GM21381 (cell line): ENCODE measurements around the gene CALN1.

ENCODE experiments used
- ATAC-seq: cut with Tn5 transposase; IDR thresholded peaks from one replicate; pipeline ENCODE4 v1.9.1; 2021; ENCODE audit warnings: mild to moderate bottlenecking, moderate library complexity; ENCODE audit not compliant: unreplicated experiment

The CALN1 gene

GRCh38 chr7:72055426-72055825 is 356.7 kb downstream of the CALN1 start:
- no peak for ATAC-seq

- no peak for ATAC-seq
These were observed 358.8 kb downstream of the CALN1 start for GRCh38 chr7:72053292-72053691.

- ATAC-seq = no peak
These were observed 363.7 kb downstream of the CALN1 start for GRCh38 chr7:72048420-72048819.

DNA sequence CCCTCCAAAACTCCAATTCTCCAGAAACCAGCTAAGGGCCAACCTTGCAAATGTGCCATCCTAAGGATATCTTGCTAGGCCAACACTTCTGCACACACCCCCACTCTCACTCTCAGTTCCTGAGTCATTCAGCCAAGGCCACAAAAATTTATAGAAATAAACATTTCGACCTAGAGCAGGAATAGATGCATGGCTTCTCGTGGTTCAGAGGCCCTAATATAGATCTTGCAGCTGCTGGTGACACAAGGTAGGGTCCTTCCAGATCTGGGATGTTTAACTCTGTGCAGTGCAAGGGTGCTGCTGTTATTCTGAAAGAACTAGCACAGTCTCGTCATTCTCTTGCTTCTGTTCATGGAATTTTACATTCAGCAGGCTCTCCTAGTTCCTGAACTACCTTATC is 369.3 kb downstream of the CALN1 start:
- no peak for ATAC-seq

- no peak for ATAC-seq
These were observed 371.5 kb downstream of the CALN1 start for GRCh38 chr7:72040641-72041040.

- no peak for ATAC-seq
These were observed 372.7 kb downstream of the CALN1 start for GRCh38 chr7:72039460-72039859.

DNA sequence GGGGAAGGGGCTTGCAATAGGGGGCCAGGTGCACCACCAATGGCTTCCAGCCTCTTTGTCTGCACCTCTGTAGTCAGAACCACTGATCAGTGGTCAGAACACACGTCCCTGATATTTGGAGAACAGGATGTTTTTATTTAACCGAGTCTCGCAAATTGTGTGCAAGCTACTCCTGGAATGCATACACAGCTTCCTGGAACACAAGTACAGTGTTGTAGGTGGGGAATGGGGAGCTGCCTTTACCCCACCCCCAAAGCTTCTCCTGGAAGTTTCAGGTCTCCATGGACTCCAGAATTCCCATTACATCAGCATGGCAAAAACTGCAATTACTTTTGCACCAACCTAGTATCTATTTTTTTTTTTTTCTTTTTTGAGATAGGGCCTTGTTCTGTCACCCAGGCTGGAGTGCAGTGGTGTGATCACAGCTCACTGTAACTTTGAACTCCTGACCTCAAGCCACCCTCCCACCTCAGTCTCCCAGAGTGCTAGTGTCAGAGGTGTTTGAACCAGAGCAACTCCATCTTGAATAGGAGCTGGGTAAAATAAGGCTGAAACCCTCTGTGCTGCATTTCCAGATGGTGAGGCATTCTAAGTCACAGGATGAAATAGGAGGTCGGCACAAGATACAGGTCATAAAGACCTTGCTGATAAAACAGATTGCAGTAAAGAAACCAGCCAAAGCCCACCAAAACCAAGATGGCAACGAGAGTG is 374.0 kb downstream of the CALN1 start:
- ATAC-seq = no peak

- ATAC-seq = no peak
These were observed 374.6 kb downstream of the CALN1 start for GRCh38 chr7:72037516-72037915.

GRCh38 chr7:72035266-72035665 is 376.9 kb downstream of the CALN1 start:
- ATAC-seq = no peak

GRCh38 chr7:72032934-72033333 is 379.2 kb downstream of the CALN1 start:
- ATAC-seq = no peak

GRCh38 chr7:72030994-72031667 is 381.0 kb downstream of the CALN1 start:
- no peak for ATAC-seq

DNA sequence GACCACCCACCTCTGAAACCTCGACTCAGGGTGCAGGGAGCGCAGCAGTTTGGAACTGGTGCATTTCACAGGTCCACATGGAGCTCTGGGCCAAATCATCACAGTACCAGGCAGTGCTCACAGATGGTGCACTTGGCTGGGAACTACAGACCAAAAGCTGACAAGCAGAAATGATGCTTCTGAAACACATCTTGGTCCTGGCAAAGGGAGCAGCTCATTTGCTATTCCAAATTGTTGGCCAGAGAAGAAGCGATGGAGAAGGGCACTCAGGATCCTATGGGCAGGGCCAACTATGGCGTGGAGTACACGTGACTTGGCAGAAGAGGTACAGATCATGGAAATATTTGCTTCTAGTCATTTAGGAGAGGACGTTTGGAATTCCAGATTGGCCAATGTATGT is 383.9 kb downstream of the CALN1 start:
- ATAC-seq = no peak

DNA sequence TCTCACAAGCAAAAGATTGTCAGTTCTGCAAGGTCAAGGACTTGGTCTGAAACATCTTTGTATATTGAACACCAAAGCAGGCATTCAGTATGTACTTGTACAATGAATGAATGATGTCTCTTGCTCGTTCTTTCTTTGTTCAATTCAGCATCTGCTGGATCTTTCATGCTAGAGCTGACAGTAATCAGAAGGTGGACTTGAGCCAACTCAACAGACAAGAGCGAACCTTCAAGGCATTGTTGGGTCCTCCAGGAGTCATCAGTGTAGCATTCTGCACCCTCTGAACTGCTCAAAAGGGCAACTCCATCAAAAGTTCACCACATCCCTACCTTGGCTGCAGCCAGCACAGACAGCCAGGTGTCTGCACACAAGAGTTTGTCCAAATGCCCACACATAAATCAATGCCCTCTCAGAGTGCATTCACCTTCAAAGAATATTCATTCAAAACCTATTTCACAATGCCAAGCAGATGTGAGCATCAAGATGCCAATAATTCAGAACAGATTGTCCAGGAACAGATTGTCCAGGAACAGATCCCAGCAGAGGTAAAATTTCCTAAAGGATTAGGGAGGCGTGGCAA is 386.7 kb downstream of the CALN1 start:
- ATAC-seq = no peak

DNA sequence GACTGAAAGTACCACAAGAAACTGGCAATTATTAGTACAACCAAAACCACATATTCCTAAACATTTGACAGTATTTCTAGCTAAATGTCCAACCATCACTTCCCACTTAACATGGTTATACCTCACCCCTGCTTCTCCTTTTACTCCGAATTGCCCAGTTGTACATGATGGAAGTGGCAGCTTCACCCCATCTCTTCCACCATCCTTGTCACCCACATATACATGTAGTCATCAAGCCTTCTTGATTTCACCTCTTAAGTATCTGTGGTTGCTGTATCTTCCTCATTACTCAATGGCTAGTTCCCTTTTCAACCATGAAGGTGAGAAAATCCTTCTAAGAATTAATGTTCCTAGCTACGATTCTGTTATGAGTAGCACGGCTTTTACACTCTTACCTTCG is 388.2 kb downstream of the CALN1 start:
- no peak for ATAC-seq

GRCh38 chr7:72021716-72022115 is 390.4 kb downstream of the CALN1 start:
- ATAC-seq = no peak

DNA sequence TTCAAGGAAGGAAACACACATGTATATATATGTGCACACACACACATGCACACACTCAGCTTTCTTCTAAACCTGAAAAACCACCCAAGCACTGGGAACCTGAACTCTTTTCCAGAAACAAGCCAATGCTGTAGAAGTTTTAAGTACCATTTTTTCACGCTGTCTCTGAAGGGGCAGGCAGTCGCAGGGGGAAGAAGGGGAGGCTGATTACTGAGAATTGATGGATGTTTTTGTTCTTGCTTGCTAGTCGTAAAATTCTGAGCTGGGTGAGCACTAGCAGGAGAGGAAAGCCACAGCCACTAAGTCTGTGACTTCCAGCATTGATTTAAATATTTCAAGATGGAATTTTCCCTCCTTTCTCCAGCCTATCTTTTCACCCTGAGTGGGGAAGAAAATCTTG is 391.8 kb downstream of the CALN1 start:
- no peak for ATAC-seq

DNA sequence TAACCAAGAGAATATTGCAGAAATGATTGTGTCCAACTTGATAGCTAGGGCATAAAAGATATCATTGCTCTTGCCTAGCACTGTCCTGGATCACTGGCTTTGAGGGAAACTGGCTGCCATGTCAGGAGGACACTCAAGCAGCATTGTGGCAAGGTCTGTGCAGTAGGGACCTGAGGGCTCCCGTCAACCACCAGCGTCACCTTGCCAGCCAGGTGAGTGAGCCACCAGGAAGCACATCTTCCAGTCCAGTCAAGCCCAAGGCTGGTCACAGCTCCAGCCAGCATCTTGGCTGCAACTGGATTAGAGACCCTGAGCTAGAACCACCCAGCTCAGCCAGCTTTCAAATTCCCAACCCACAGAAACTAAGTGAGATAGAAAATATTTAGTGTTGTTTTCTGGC is 392.7 kb downstream of the CALN1 start:
- ATAC-seq = no peak

- no peak for ATAC-seq
These were observed 394.4 kb downstream of the CALN1 start for GRCh38 chr7:72017756-72018155.

DNA sequence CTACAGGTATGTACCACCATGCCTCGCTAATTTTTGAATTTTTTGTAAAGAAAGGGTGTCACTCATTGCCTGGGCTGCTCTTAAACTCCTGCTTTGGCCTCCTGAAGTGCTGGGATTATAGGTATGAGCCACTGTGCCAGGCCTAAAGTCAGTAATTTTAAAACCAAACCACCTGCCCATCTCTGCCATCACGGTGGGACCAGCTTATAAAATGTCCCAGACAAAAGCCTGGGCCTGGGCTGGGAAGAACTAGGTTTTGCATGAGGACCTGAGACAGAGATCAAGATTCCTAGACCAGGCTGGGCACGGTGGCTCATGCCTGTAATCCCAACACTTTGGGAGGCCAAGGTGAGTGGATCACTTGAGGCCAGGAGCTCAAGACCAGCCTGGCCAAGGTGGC is 395.6 kb downstream of the CALN1 start:
- no peak for ATAC-seq

- no peak for ATAC-seq
These were observed 397.0 kb downstream of the CALN1 start for GRCh38 chr7:72015136-72015535.

GRCh38 chr7:72007018-72007417 is 405.1 kb downstream of the CALN1 start:
- no peak for ATAC-seq

GRCh38 chr7:72003236-72003635 is 408.9 kb downstream of the CALN1 start:
- no peak for ATAC-seq
